Measurements from ENCODE around the gene EYA2. TPM values are rescaled to one million over a fixed set of nuclear protein-coding genes. Genes with fewer than 3 reads are reported as not detected.
"Not testable (repeated sequence)": the region's sequence is repeated elsewhere in the genome, so short reads cannot be mapped to it uniquely, and the experiment has no call there.

EYA2 gene
- total and polyA plus RNA-seq, 12 donors, result 0.54 to 2.2 (median 1.4) TPM

- Histone ChIP-seq H3K9me3 (replicated peaks in 1 of 3) (no peaks in the 10 kb centered on the region), H3K27me3 (no peaks in the 10 kb centered on the region), H3K27ac (no peak overlapping the region), H3K4me1 (replicated peaks in 1 of 2) (no peaks in the 10 kb centered on the region), H3K36me3 (replicated peaks in 1 of 2) (no peaks in the 10 kb centered on the region), H3K4me3 (no peak overlapping the region)
- WGBS, 4 donors, result 77 to 85% (median 80%) methylated on average over 2 of the region's 2 CpGs
- DNase-seq, result no peak
- intact Hi-C loops (cut with DNase I), result no loop called here
- TF ChIP-seq POLR2A (IDR thresholded peaks at IDR 0.05), result no peak
- TF ChIP-seq, protein P1, sequence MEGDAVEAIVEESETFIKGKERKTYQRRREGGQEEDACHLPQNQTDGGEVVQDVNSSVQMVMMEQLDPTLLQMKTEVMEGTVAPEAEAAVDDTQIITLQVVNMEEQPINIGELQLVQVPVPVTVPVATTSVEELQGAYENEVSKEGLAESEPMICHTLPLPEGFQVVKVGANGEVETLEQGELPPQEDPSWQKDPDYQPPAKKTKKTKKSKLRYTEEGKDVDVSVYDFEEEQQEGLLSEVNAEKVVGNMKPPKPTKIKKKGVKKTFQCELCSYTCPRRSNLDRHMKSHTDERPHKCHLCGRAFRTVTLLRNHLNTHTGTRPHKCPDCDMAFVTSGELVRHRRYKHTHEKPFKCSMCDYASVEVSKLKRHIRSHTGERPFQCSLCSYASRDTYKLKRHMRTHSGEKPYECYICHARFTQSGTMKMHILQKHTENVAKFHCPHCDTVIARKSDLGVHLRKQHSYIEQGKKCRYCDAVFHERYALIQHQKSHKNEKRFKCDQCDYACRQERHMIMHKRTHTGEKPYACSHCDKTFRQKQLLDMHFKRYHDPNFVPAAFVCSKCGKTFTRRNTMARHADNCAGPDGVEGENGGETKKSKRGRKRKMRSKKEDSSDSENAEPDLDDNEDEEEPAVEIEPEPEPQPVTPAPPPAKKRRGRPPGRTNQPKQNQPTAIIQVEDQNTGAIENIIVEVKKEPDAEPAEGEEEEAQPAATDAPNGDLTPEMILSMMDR (IDR thresholded peaks at IDR 0.05), result no peak
Observed at GRCh38 chr20:46955601-46956556, 61.2 kb downstream of the EYA2 start.

- Histone ChIP-seq H3K36me3 (replicated peaks in 1 of 2) (no peaks in the 10 kb centered on the region), H3K4me3 (no peak overlapping the region), H3K9me3 (replicated peaks in 1 of 3) (no peaks in the 10 kb centered on the region), H3K4me1 (replicated peaks in 1 of 2) (no peaks in the 10 kb centered on the region), H3K27ac (no peak overlapping the region), H3K27me3 (no peaks in the 10 kb centered on the region)
- DNase-seq, result no peak
- TF ChIP-seq, protein P1 (IDR thresholded peaks at IDR 0.05), result no peak
- TF ChIP-seq POLR2A (IDR thresholded peaks at IDR 0.05), result no peak
- 74 to 81% (median 75%) methylated on average over 13 of the region's 13 CpGs for WGBS, 4 donors
- intact Hi-C loops (cut with DNase I), result no loop called here
Observed at GRCh38 chr20:46959081-46959692, 64.5 kb downstream of the EYA2 start.

DNA sequence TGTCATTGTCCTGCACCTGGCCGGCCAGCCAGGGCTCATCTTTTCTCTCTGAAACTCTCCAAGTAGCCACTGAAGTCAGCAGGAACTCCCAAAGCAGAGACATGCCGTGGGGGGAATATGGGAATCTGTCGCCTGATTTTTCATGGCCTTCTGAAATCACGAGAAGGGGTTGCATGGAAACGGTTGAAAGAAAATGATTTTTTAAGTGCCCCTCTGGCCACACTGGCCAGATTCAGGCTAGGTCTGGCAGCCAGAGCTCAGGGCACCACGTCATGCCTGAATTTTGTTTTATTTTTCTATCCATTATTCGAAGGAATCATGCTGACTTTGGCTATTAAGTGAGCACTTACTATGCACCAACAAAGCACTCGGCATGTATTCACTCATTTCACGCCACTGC lies 65.2 kb downstream of the EYA2 start:
- no peaks in the 10 kb centered on the region for H3K36me3 ChIP-seq (replicated peaks in 1 of 2)
- H3K27ac ChIP-seq, result no peak overlapping the region
- no peak overlapping the region for H3K4me3 ChIP-seq
- H3K4me1 ChIP-seq (replicated peaks in 1 of 2), result no peaks in the 10 kb centered on the region
- H3K9me3 ChIP-seq (replicated peaks in 1 of 3), result no peaks in the 10 kb centered on the region
- no peak for TF ChIP-seq POLR2A (IDR thresholded peaks at IDR 0.05)
- TF ChIP-seq, protein P1 (IDR thresholded peaks at IDR 0.05), result no peak
- intact Hi-C loops (cut with DNase I), result no loop called here
- DNase-seq, result no peak
- no peaks in the 10 kb centered on the region for H3K27me3 ChIP-seq
- WGBS, 4 donors, result 77 to 83% (median 79%) methylated on average over 9 of the region's 9 CpGs

DNA sequence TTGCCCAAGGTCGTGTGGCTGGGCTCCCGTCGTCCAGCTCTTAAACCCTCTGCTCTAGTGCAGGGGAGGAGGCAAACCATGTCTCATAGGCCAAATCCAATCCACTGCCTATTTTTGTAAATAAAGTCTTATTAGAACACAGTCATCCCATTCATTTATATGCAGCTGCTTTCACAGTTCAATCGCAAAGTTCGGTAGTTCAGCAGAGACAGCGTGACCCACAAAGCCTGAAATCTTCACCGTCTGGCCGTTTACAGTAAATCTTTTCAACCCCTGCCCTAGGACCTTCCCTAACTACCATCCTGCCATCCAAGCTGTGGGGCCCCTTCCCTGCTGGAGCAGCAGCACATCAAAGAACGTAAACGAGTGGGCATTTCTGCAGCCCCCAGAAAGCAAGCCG lies 65.9 kb downstream of the EYA2 start:
- TF ChIP-seq, protein P1 (IDR thresholded peaks at IDR 0.05), result no peak
- TF ChIP-seq POLR2A (IDR thresholded peaks at IDR 0.05), result no peak
- no peaks in the 10 kb centered on the region for H3K9me3 ChIP-seq (replicated peaks in 1 of 3)
- intact Hi-C loops (cut with DNase I), result no loop called here
- WGBS, 4 donors, result 50 to 69% (median 63%) methylated on average over 11 of the region's 11 CpGs
- H3K36me3 ChIP-seq (replicated peaks in 1 of 2), result no peaks in the 10 kb centered on the region
- H3K4me1 ChIP-seq (replicated peaks in 1 of 2), result no peaks in the 10 kb centered on the region
- no peak for DNase-seq
- H3K27me3 ChIP-seq, result no peaks in the 10 kb centered on the region
- no peak overlapping the region for H3K4me3 ChIP-seq
- no peak overlapping the region for H3K27ac ChIP-seq

DNA sequence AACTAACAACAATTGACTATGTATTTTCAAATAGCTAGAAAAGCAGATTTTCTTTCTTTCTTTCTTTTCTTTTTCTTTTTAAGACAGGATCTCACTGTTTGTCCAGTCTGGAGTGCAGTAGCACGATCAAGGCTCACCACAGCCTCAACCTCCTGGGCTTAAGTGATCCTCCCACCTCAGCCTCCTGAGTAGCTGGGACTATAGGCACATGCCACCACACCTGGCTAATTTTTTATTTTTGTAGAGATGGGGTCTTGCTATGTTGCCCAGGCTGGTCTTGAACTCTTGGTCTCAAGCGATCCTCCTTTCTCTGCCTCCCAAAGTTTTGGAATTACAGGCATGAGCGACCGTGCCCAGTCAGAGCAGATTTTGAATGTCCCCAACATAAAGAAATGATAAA lies 67.3 kb downstream of the EYA2 start:
- H3K27me3 ChIP-seq; H3K4me3 ChIP-seq; H3K4me1 ChIP-seq (replicated peaks in 1 of 2); intact Hi-C loops (cut with DNase I); H3K27ac ChIP-seq; DNase-seq; H3K9me3 ChIP-seq (replicated peaks in 1 of 3); H3K36me3 ChIP-seq (replicated peaks in 1 of 2): not testable (repeated sequence)
- WGBS, 4 donors, result 89 to 92% (median 91%) methylated on average over 4 of the region's 4 CpGs

All from adrenal gland (tissue), 12 donors.